GM10847 (cell line): ENCODE measurements around the gene PIGL.

Experiments used
- POLR2A ChIP-seq: IDR thresholded peaks from 2 replicates; pipeline ENCODE4 v1.6.1; 2011; ENCODE audit not compliant: insufficient read length; ENCODE audit errors: extremely low read depth

Gene PIGL

DNA sequence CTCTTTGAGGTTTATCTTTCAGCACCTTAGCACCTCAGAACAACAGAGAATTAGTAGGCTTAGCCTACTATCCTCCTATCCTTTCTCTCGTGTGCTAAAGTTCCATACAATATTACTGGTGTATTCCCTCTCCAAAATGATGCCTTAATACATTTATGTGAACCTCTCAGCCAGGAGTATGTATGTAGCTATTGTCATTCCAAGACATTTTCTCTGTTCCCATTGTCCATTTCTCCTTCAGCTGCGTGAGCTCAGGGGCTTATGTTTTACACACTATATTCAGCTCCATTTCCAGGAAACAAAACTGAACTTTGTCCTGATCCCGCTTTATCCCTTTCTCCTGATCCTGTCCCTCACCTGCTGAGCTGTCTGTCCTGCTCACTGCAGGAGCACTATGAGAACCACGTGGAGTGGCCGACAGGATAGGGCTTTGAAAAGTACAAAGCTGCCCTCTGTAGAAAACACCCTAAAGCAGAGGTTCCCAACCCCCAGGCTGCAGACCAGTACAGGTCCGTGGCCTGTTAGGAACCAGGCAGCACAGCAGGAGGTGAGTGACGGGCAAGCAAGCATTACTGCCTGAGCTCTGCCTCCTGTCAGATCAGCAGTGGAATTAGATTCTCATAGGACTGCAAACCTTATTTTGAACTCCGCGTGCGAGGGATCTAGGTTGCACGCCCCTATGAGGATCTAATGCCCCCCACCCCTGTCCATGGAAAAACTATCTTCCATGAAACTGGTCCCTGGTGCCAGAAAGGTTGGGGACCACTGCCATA, 80.5 kb downstream of the PIGL start:
- TF ChIP-seq POLR2A: no peak

DNA sequence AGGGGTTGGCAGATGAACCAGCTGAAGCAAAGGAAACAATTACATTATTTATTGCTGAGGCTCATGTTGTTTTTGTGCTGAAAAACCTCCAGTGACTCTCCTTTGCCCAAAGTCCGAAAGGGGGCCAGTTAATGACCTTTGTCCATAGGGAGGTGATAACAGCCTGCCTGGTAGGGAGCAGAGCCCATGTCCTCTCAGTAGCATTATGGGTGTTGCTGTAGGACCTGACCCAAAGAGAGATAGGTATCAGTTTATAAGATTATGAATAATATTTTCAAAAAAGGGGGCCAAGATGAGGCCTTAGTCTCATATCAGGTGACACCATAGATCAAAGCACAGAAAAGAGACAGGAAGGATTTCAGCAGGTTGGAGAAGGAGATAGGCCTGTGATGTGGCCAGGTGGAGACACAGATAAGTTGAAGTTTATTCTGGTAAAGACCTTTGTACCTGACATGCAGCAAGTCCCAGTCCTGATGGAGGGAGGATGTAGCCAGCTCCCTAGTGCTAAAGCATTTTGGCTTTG, 81.2 kb downstream of the PIGL start:
- TF ChIP-seq POLR2A: no peak

DNA sequence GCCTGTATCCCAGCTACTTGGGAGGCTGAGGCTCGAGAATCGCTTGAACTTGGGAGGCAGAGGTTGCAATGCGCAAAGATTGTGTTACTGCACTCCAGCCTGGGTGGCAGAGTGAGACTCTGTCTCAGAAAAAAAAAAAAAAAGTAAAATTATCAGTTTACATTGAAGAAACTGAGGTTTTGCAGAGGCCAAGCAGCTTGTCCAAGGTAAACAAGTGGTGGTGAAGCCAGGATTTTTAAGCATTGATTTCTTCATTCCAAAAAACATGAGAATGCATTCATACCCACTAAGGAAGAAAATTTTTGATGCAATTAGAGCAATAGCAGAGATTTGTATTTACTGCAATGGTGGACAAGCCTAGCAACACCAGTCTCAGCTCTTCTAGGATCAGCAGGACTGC, 83.5 kb downstream of the PIGL start:
- TF ChIP-seq POLR2A: no peak

DNA sequence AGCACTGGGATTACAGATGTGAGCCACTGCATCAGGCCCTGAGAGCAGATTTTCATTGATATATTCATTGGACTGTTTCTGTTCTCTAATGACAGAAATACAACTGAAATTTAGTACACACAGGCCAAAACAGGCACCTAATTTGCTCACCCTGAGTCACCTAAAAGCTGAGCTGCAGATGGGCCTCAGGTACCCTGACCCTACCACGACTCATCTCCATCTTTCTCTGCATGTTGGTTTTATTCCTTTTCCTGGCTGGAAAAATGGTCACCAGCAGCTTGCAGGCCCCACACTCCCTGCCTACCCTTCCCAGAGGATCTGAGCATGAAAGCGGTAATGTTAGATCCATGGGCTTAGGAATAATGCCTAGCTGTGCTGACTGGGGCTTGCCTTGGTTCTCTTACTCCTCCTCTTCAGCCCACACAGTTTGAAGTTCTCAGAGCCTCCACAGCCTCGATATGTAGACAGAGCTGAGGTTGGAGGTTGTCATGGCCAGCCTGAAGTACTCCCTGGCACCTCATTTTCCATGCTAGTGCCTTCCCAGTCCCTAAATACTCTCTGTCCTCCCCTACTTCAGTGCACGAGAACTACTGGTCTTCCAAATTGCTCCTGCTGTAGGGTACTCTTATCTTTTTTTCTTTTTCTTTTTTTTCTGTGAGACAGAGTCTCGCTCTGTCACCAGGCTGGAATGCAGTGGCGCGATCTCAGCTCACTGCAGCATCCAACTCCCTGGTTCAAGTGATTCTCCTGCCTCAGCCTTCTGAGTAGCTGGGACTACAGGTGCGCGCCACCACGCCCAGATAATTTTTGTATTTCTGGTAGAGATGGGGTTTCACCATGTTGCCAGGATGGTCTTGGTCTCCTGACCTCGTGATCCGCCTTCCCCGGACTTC, 85.2 kb downstream of the PIGL start:
- TF ChIP-seq POLR2A: no peak

DNA sequence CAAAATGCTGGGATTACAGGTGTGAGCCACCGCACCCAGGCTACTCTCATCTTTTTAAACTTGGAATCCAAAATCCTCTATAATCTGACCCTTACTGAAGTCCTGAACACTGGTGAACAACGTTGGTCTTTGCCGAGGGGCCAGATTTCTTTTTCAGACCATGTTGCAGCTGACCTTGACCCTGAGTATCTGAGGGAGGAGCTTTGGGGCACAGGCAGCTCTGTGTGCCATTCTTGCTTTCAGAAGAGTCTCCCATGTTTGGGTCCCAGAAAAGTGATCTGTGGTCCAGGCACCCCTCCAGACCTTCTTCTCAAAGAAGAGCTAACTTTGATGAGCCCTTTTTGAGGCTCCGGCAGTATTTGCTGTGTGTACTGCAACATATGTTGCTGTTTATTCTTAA, 85.8 kb downstream of the PIGL start:
- no peak for TF ChIP-seq POLR2A

DNA sequence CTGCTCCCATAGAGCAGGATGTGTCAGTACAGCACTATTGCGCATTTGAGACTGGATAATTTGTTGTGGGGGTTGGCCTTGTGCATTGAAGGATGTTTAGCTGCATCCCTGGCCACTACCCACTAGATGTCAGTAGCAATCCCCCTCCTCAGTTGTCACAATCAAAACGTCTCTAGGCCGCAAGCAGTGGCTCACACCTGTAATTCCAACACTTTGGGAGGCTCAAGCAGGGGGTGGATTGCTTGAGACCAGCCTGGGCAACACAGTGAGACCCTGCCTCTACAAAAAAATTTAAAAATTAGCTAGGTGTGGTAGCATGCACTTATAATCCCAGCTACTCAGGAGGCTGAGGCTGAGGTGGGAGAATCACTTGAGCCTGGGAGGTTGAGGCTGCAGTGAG, 87.8 kb downstream of the PIGL start:
- no peak for TF ChIP-seq POLR2A

DNA sequence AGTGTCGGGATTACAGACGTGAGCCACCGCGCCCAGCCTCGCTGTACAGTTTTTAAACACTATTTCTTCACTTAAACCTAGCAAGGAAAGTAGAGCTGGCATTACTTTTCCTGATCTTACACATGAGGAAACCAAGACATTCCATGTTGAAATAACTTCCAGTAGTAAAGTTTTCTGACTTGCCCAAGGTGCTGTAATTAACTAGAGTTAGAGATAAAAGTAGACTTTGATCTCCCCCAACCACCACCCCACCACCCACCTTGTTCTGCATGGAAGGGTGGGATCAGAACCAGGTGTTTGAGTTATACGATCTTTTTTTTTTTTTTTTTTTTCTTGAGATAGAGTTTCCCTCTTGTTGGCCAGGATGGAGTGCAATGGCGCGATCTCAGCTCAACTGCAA, 89.2 kb downstream of the PIGL start:
- TF ChIP-seq POLR2A: no peak

DNA sequence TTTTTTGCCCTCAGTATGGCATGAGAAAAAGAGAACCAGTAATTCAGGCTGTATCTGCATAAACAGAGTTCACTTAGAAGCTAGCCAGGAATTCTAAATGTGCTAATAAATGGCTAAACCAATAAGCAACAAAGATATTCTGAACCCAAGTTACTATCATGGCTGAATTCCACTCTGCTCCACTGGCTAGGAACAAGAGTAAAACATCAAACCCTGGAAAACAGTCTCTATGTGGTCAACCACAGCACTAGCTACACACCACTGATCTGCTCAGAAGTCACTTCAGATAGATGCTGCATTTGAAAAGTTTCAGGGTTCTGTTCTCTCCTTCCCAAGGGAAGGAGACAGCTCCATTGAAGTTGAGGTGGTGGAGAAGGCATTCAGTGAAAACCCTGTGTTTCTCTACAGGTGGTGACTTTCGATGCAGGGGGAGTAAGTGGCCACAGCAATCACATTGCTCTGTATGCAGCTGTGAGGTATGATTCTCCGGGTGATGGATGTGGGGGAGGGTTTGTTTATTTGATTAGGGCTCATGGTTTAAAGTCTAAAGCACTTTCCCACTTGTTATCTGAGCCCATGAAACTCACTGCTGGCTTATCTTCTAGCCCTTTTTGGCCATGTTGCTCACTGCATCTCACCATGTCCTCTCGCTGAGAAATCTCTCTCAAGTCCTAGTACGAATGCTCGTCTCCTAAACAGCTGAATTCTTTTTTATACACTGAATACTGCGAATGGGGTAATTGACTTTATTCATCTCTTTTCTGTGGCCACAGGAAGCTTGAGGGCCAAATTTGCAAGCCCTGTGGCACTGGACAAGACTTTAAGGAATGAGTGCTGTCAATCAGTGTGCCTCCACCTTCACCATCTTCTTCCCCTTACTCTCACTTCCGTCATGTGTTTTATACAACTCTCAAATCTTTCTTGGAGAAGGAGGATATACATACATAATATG, 96.4 kb downstream of the PIGL start:
- TF ChIP-seq POLR2A: no peak

DNA sequence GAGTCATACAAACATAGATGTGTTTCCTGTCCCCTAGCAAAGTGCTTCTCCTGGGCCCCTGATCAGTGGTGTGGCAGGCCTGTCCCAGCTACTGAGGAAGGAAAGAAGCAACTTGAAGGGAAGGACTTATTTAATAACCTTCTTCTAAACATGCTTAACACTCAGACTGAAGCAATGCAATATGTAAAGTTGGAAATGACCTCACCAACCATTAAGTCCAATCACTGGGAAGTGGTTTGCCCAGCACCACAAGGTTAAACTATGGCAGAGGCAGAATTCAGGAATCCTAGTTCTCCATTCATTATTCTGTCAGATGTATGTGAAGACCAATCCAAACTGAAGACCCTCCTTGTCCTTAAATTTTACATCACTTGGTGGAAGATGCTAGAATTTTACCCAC, 97.2 kb downstream of the PIGL start:
- no peak for TF ChIP-seq POLR2A

DNA sequence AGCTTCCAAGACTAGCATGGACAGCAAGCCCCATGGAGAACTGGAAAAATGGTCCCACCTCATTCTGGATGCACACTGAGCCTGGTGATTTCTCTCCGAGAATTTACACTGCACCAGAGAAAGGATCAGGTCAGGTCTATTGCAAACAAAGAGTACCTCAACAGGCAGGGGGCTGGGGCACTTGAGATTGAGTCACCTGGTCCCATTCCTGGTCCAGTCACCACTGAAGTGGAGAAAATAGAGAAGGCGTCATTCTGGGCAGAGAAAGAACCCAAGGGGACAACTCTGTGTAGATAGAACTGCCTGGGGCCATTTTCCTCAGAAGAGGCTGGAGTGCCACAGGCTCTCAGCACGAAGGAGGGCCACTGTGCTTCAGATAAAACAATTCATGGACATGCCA, 97.8 kb downstream of the PIGL start:
- TF ChIP-seq POLR2A: no peak

DNA sequence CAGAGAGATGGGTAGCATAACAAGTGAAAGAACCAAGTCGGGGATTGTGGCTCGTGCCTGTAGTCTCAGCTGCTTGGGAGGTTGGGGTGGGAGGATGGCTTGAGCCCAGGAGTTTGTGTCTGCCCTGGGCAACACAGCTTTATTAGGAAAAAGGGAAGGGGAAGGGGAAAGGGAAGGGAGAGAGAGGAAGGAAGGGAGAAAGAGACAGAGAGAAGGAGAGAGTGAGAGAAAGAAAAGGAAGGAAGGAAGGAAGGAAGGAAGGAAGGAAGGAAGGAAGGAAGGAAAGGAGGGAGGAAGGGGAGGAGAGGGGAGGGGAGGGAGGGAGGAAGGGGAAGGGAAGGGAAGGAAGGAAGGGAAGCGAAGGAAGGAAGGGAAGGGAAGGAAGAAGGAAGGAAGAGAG, 103.0 kb downstream of the PIGL start:
- no peak for TF ChIP-seq POLR2A

DNA sequence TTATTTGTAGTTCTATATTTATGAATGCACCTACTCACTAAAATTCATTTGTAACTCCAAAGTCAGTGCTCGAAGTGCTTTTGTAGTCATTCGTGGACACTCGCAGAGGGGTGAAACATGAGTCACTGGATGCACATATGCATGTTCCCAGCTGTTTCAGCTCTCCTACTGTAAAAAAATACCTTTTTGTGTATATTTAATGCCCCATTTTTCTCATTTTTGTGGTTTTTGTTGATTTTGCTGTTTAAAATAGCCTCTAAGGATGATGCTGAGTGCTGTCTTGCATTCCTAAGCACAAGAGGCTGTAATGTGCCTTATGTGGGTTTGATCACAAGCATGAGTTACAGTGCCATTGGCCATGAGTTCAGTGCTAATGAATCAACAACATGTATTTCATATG, 105.6 kb downstream of the PIGL start:
- TF ChIP-seq POLR2A: no peak

DNA sequence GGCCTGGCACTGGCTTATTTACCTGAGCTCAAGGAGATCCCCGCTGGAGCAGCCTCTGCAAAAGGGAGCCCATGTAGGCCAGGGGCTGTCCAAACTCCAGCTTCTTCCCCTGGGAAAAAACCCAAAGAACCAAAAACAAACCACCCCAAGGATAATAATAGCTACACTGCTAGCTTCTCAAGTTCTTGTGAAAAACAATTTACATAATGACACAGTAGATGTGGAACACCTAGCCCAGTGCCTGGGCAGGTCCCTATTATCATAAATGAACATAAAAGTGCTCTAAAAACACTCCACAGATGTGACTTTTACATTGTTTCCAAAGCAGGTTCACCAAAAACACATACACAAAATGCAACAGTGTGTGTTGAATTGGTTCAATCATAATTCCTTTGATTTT, 109.0 kb downstream of the PIGL start:
- no peak for TF ChIP-seq POLR2A

DNA sequence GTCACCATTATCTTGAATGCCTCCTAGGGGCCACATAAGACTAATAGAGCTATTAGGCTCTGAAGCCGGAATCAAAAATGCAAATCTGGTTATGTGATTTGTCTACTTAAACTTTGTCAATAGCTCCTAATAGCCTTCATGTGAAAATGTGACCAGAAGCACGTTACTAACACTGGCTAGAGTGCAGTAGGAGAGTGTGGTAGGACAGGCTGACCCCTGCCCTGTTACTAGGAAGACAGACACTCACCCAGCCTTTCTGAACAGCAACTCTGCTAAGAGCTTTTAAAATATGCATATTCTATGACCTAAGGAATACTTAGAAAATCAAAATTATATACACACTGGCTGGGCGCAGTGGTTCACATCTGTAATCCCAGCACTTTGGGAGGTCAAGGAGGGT, 110.0 kb downstream of the PIGL start:
- no peak for TF ChIP-seq POLR2A

DNA sequence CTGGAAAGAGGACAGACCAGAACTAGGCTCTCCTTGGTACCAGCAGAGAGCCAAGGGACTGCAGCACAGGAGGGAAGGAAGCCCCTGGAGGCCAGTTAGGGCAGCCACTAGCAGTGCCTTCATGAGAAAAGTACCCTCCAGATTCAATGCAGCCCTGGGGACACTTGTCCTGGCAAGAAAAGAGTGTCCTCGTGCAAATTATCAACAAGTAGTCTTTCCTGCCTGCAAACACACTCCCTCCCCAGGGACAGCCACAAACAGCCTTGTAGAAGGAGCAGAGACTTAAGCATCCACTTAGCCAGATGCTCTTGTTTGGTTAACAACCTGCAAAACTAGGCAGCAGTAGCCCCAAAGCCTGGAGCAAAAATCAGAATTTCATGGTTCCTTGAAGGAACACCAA, 112.0 kb downstream of the PIGL start:
- TF ChIP-seq POLR2A: no peak
